ENCODE results near the gene CAMTA1.

Gene CAMTA1

GRCh38 chr1:7333094-7333493, 547.8 kb downstream of the CAMTA1 start:
- DNase-seq: no peak

DNA sequence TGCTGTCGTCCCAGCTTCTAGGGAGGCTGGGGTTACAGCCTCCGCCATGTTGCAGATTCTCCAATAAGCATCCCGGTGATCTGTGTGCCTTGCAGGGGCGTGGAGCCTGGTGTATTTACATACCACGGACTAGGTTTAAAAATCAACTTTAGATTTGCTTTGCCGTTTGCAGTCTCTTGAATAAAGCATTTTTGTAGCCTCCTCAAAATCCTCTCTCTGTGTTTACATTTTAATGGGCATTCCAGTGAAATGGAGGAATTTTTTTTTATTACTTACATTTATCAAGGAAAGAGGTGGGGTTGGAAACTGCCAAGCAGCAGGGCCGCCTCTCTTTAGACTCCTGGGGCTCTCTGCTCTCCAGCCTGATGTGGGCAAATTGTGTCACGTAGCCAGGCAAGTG, 548.4 kb downstream of the CAMTA1 start:
- no peak for DNase-seq

GRCh38 chr1:7334475-7335035, 549.3 kb downstream of the CAMTA1 start:
- no peak for DNase-seq

GRCh38 chr1:7335224-7335879, 550.1 kb downstream of the CAMTA1 start:
- no peak for DNase-seq

DNA sequence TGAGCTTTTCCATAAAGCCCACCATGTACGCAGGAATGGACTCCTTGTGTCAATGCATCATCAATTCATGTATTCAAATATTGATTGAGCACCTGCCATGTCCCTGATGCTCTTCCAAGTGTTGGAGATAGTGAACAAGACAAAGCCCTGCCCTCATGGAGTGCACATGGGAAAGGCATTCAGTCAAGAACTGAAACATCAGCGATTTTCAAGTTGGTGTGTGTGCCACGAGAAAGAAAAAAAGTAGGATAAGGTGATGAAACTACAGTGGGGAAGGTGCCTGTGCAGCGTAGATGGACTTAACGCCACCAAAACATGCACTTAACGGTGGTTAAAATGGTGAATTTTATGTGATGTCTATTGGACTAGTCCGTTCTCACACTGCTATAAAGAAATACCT, 553.2 kb downstream of the CAMTA1 start:
- DNase-seq: no peak

GRCh38 chr1:7339014-7339413, 553.8 kb downstream of the CAMTA1 start:
- DNase-seq: no peak

GRCh38 chr1:7339953-7340352, 554.7 kb downstream of the CAMTA1 start:
- no peak for DNase-seq

DNA sequence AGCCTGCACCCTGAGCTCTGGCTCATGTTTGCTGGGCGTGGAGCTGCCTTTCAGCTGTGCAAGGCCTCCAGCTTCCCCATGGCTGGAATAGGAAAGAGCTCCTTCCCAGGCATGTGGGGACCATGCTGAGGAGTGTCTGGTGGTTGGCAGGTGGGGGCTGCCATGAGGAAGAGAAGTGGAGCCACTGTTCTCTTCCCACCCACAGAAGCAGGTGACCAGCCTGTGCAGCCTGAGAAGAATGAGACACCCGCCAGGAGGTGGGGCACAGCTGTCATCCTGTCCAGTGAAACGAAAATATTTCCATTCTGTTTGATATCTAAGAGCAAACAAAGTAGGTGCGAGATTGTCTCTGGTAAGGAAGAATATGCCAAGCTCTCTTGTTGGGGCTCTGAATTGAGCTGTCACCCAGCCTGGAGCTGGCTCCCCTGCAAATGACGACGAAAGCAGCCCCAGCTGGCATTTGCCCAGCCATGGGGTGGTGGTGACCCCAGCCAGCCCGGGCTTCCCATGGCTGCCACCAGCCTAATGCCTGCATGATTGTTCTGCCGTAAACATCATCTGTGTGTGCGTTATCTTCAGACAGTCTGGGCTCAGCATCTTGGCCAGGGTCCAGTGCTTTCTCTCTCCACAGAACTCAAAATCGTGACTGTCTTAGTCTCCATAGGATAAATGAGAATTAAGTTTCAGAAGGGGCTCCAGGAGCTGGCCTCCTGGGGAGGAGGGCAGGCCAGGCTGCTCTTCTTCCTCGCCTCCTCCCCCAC, 556.1 kb downstream of the CAMTA1 start:
- no peak for DNase-seq

DNA sequence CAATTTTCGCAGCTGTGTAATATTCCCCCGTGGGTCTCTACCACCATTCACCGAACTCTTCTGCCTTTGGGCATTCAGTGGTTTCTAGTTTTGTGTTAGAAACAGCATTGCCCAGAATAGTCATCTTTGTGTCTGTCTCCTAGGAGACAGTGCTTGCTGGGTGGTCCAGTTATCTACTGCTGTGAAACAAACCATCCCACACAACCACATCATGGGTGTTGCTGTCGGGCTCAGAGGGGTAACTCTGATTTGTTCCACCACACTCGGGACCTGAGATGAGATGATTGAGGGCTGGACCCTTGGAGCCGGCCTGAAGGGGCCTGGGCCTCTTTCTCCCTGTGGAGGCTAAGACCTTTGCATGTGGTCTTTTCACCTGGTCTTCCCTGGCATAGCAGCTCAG, 558.6 kb downstream of the CAMTA1 start:
- no peak for DNase-seq

DNA sequence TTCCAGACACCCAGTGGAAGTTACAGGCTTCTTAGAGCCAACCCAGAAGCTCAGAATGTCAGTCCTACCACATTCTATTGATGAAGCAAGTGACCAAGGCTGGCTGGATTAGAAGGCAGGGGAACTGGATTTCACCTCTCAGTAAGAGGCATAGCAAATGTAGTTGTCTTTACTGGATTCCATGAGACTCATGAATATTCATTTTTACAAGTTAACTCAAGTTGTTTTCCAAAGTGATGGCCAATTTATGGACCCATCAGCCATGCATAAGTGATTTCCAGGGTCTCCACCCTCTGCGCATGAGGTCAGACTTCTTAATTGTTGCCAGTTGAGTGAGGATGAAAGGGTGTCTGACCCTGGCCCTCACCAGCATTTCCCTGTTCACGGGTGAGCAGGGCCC, 559.0 kb downstream of the CAMTA1 start:
- no peak for DNase-seq

- DNase-seq: no peak
These were observed 560.3 kb downstream of the CAMTA1 start for GRCh38 chr1:7345516-7345915.

DNA sequence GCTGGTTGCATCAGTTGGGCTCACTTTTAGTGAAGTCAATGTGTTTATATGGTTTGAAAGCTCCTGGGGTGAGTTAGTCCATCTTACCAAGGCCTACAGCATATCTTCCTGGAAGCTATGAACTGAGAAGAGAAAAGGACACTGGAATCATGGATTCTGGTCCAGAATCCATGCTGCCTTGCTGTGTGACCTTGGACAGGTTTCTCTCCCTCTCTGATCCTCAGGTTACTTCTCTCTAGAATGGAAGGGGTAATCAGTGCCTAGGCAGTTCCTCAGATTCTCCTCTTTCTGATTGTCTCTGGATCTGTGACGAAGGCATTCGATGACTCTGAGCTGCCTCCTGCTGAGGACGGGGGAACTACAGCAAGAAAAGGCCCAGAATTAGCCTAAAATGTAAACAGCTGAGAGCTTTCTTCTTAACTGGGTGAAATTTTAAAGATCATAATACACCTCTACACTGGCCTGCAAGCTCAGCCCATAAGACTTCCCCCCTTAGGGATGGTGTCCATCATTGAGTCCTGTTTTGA, 560.9 kb downstream of the CAMTA1 start:
- DNase-seq: no peak

GRCh38 chr1:7346600-7347570, 561.6 kb downstream of the CAMTA1 start:
- DNase-seq: no peak

DNA sequence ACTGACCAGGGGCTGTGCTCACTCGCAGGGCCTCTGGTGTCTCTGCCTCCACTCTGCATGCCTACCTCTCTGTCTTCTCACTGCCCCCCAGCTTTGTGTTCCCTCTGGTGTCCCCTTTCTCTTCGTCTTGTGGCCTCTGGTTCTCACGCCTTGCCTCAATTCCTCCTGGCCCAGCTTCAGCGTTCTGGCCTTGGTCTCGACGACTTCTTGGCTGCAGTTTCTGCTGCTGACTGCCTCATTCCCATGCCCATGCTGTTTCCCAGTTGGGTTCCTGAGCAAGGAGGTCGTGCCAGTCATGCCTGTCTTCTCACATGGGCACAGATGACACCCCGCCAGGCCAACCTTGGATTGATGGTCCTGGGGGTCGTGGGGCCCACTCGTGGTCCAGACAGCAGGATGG, 562.8 kb downstream of the CAMTA1 start:
- no peak for DNase-seq

GRCh38 chr1:7348580-7348979, 563.3 kb downstream of the CAMTA1 start:
- no peak for DNase-seq

DNA sequence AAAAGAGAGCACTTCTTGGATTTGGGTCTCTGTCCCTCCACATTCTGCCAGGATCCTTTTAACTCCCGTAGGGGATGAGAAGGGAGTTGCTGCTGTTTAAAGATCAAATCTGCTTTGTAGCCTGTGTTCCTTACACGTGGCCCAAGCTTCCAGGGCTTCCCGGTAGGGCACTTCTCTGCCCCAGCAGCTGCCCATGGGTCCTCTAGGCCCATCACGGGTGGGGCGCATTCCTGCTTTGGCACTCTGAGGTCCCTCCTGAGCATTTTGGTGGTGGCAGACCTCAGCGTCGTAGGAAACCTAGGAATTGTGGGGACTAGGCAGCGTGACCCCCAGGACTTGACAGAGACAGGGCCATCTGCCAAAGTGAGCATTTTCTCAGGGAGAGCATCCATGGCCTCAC, 565.5 kb downstream of the CAMTA1 start:
- no peak for DNase-seq

- no peak for DNase-seq
These were observed 566.4 kb downstream of the CAMTA1 start for GRCh38 chr1:7351649-7352048.

DNA sequence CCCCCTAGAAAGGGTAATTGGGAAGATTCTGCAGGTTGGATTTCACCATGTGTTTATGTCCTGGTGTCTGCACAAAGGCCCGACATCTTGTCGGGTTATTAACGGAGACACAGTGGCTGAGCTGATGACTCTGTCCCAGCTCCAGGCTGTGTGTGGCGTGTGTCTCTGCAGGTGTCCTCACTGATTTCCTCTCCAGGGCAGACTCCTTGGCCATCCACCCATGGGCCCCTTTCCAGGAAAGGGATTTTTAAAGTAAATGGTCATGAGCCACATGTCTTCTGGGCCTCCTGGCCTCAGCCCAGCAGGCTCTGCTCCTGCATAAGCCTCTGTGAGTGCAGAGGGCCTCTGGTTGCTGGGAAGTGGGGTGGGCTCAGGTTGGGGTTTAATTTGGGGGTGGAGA, 567.1 kb downstream of the CAMTA1 start:
- no peak for DNase-seq

GRCh38 chr1:7352974-7353373, 567.7 kb downstream of the CAMTA1 start:
- no peak for DNase-seq

GRCh38 chr1:7355646-7356045, 570.4 kb downstream of the CAMTA1 start:
- DNase-seq: no peak

DNA sequence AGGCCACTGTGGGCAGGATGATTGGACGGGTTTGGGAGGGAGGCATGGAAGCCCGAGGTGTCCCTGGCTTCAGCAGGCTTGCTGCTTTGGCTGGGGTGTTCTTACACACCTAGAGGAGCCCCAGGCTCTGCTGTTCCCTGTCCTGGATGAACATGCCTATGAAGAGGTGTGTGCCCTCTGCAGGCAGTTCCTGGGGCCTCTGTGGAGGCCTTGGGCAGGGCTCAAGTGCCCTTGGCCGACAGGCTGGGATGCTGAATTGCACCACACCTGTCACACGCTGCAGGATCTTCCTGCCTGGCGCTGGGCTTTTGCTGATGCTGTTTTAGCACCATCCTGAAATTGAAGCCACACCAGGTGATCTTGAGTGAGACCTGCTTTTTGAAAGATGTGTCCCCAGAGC, 570.8 kb downstream of the CAMTA1 start:
- DNase-seq: no peak

DNA sequence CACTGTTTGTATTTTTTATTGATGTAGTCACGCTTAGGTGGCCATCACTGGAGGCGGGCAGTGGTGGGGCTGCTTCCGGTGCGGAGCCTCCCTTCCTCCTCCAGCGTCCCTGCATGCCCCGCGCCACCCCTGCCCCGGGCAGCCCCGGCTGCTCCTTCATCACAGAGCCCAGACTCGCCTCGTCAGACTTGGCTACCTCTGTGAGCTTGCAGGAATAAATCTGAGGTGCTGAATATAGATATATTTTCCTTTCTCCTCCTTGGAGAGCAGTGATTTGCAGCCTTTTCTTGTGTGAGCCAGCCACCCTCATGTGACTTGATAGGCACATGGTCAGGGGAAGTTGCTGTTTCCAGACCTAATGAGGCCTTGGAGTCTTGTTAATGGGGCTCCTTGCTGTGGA, 573.2 kb downstream of the CAMTA1 start:
- no peak for DNase-seq

GRCh38 chr1:7360526-7360925, 575.3 kb downstream of the CAMTA1 start:
- no peak for DNase-seq
